ENCODE measurements around the gene WDR37.
"Not testable (repeated sequence)": the region's sequence is repeated elsewhere in the genome, so short reads cannot be mapped to it uniquely, and the experiment has no call there.

The WDR37 gene

GRCh38 chr10:1026578-1026977, 29.6 kb upstream of the WDR37 start:
- Histone ChIP-seq H3K36me3 (replicated peaks) (no peaks in the 10 kb centered on the region), H3K4me1 (peaks cover 16% of the 10 kb centered on the region), H3K4me3 (no peak overlapping the region), H3K27me3 (ENCODE audit: low read depth) (no peaks in the 10 kb centered on the region), H3K9me3 (no peaks in the 10 kb centered on the region)
- in situ Hi-C loops (cut with MboI; ENCODE audit: low sequenced_read_pairs) = no loop called here
- no peak for DNase-seq (ENCODE audit: low spot score in 2 of 2)

- in situ Hi-C loops (cut with MboI; ENCODE audit: low sequenced_read_pairs) = no loop called here
These were observed 26.3 kb upstream of the WDR37 start for GRCh38 chr10:1029838-1030237.

GRCh38 chr10:1033601-1034000, 22.6 kb upstream of the WDR37 start:
- in situ Hi-C loops (cut with MboI; ENCODE audit: low sequenced_read_pairs) = no loop called here
- Histone ChIP-seq H3K27me3 (ENCODE audit: low read depth) (no peaks in the 10 kb centered on the region), H3K4me1 (peaks cover 16% of the 10 kb centered on the region), H3K36me3 (replicated peaks) (0 out of 2 replicates have a peak, but pooled peaks cover 8% of the 10 kb centered on the region), H3K4me3 (no peak overlapping the region), H3K9me3 (no peaks in the 10 kb centered on the region)
- no peak for DNase-seq (ENCODE audit: low spot score in 2 of 2)

More at GRCh38 chr10:1029838-1030237, 26.3 kb upstream of the WDR37 start:
- Histone ChIP-seq H3K4me1 (peaks cover 16% of the 10 kb centered on the region), H3K4me3 (no peak overlapping the region), H3K36me3 (replicated peaks) (no peaks in the 10 kb centered on the region), H3K9me3 (no peaks in the 10 kb centered on the region), H3K27me3 (ENCODE audit: low read depth) (no peaks in the 10 kb centered on the region)
- peak; percentile 76 to 88 for DNase-seq (ENCODE audit: low spot score in 2 of 2)

GRCh38 chr10:1034758-1035157, 21.4 kb upstream of the WDR37 start:
- H3K4me3 ChIP-seq = no peak overlapping the region
- no peaks in the 10 kb centered on the region for H3K27me3 ChIP-seq (ENCODE audit: low read depth)
- H3K4me1 ChIP-seq = peaks cover 6% of the 10 kb centered on the region
- in situ Hi-C loops (cut with MboI; ENCODE audit: low sequenced_read_pairs) = no loop called here
- DNase-seq (ENCODE audit: low spot score in 2 of 2) = no peak
- H3K9me3 ChIP-seq = no peaks in the 10 kb centered on the region
- peaks cover 13% of the 10 kb centered on the region for H3K36me3 ChIP-seq (replicated peaks)

GRCh38 chr10:1035201-1035600, 21.0 kb upstream of the WDR37 start:
- H3K27me3 ChIP-seq (ENCODE audit: low read depth) = no peaks in the 10 kb centered on the region
- H3K9me3 ChIP-seq = no peaks in the 10 kb centered on the region
- peaks cover 17% of the 10 kb centered on the region for H3K36me3 ChIP-seq (replicated peaks)
- peaks cover 1% of the 10 kb centered on the region for H3K4me1 ChIP-seq
- no peak for DNase-seq (ENCODE audit: low spot score in 2 of 2)
- no peak overlapping the region for H3K4me3 ChIP-seq
- in situ Hi-C loops (cut with MboI; ENCODE audit: low sequenced_read_pairs) = no loop called here

- Histone ChIP-seq H3K36me3 (replicated peaks) (peaks cover 29% of the 10 kb centered on the region), H3K9me3 (no peaks in the 10 kb centered on the region), H3K4me3 (no peak overlapping the region), H3K27me3 (ENCODE audit: low read depth) (no peaks in the 10 kb centered on the region), H3K4me1 (no peaks in the 10 kb centered on the region)
- in situ Hi-C loops (cut with MboI; ENCODE audit: low sequenced_read_pairs) = no loop called here
- no peak for DNase-seq (ENCODE audit: low spot score in 2 of 2)
These were observed 19.8 kb upstream of the WDR37 start for GRCh38 chr10:1036341-1036791.

GRCh38 chr10:1037098-1037497, 19.1 kb upstream of the WDR37 start:
- Histone ChIP-seq H3K36me3 (replicated peaks) (peaks cover 35% of the 10 kb centered on the region), H3K9me3 (no peaks in the 10 kb centered on the region)
- in situ Hi-C loops (cut with MboI; ENCODE audit: low sequenced_read_pairs) = no loop called here

GRCh38 chr10:1038769-1039168, 17.4 kb upstream of the WDR37 start:
- H3K4me3 ChIP-seq; H3K9me3 ChIP-seq; H3K4me1 ChIP-seq; H3K27me3 ChIP-seq (ENCODE audit: low read depth); DNase-seq (ENCODE audit: low spot score in 2 of 2); in situ Hi-C loops (cut with MboI; ENCODE audit: low sequenced_read_pairs): not testable (repeated sequence)
- peaks cover 51% of the 10 kb centered on the region for H3K36me3 ChIP-seq (replicated peaks)

More at GRCh38 chr10:1037098-1037497, 19.1 kb upstream of the WDR37 start:
- Histone ChIP-seq H3K4me3 (no peak overlapping the region), H3K27me3 (ENCODE audit: low read depth) (no peaks in the 10 kb centered on the region), H3K4me1 (no peaks in the 10 kb centered on the region)
- no peak for DNase-seq (ENCODE audit: low spot score in 2 of 2)

GRCh38 chr10:1040133-1040532, 16.1 kb upstream of the WDR37 start:
- peaks cover 55% of the 10 kb centered on the region for H3K36me3 ChIP-seq (replicated peaks)
- H3K4me1 ChIP-seq = peaks cover 6% of the 10 kb centered on the region; the same call in 1 of the 2 replicates
- no peaks in the 10 kb centered on the region; the same call in 1 of the 2 replicates for H3K9me3 ChIP-seq
- no peaks in the 10 kb centered on the region for H3K27me3 ChIP-seq (ENCODE audit: low read depth)
- in situ Hi-C loops (cut with MboI; ENCODE audit: low sequenced_read_pairs) = no loop called here
- no peak overlapping the region for H3K4me3 ChIP-seq
- DNase-seq (ENCODE audit: low spot score in 2 of 2) = no peak

GRCh38 chr10:1041514-1041913, 14.7 kb upstream of the WDR37 start:
- DNase-seq (ENCODE audit: low spot score in 2 of 2) = no peak
- Histone ChIP-seq H3K4me1 (peaks cover 10% of the 10 kb centered on the region), H3K4me3 (no peak overlapping the region), H3K9me3 (no peaks in the 10 kb centered on the region; the same call in 1 of the 2 replicates), H3K36me3 (replicated peaks) (peaks cover 58% of the 10 kb centered on the region), H3K27me3 (ENCODE audit: low read depth) (no peaks in the 10 kb centered on the region)
- in situ Hi-C loops (cut with MboI; ENCODE audit: low sequenced_read_pairs) = no loop called here

- no peak for DNase-seq (ENCODE audit: low spot score in 2 of 2)
- H3K4me1 ChIP-seq = peaks cover 13% of the 10 kb centered on the region
- H3K27me3 ChIP-seq (ENCODE audit: low read depth) = no peaks in the 10 kb centered on the region
- no peaks in the 10 kb centered on the region; the same call in 1 of the 2 replicates for H3K9me3 ChIP-seq
- H3K36me3 ChIP-seq (replicated peaks) = peaks cover 51% of the 10 kb centered on the region
- in situ Hi-C loops (cut with MboI; ENCODE audit: low sequenced_read_pairs) = no loop called here
- no peak overlapping the region for H3K4me3 ChIP-seq
These were observed 12.6 kb upstream of the WDR37 start for GRCh38 chr10:1043532-1043995.

- H3K36me3 ChIP-seq (replicated peaks) = peaks cover 51% of the 10 kb centered on the region
- H3K9me3 ChIP-seq = no peaks in the 10 kb centered on the region; the same call in 1 of the 2 replicates
These were observed 12.0 kb upstream of the WDR37 start for GRCh38 chr10:1044146-1044545.

GRCh38 chr10:1044964-1045363, 11.2 kb upstream of the WDR37 start:
- Histone ChIP-seq H3K4me1 (peaks cover 13% of the 10 kb centered on the region), H3K27me3 (ENCODE audit: low read depth) (no peaks in the 10 kb centered on the region), H3K9me3 (no peaks in the 10 kb centered on the region; the same call in 1 of the 2 replicates), H3K4me3 (no peak overlapping the region), H3K36me3 (replicated peaks) (peaks cover 43% of the 10 kb centered on the region)
- in situ Hi-C loops (cut with MboI; ENCODE audit: low sequenced_read_pairs) = no loop called here
- DNase-seq (ENCODE audit: low spot score in 2 of 2) = no peak

More at GRCh38 chr10:1044146-1044545, 12.0 kb upstream of the WDR37 start:
- no peak for DNase-seq (ENCODE audit: low spot score in 2 of 2)
- Histone ChIP-seq H3K4me3 (no peak overlapping the region), H3K4me1 (peaks cover 13% of the 10 kb centered on the region), H3K27me3 (ENCODE audit: low read depth) (no peaks in the 10 kb centered on the region)
- in situ Hi-C loops (cut with MboI; ENCODE audit: low sequenced_read_pairs) = no loop called here

GRCh38 chr10:1045415-1045814, 10.8 kb upstream of the WDR37 start:
- in situ Hi-C loops (cut with MboI; ENCODE audit: low sequenced_read_pairs) = no loop called here
- peaks cover 13% of the 10 kb centered on the region for H3K4me1 ChIP-seq
- no peaks in the 10 kb centered on the region for H3K27me3 ChIP-seq (ENCODE audit: low read depth)
- H3K36me3 ChIP-seq (replicated peaks) = peaks cover 39% of the 10 kb centered on the region
- DNase-seq (ENCODE audit: low spot score in 2 of 2) = no peak
- no peaks in the 10 kb centered on the region; the same call in 1 of the 2 replicates for H3K9me3 ChIP-seq
- H3K4me3 ChIP-seq = no peak overlapping the region

- peak in 1 of 2 experiments; percentile 68 for DNase-seq (ENCODE audit: low spot score in 2 of 2)
- H3K4me1 ChIP-seq = peaks cover 31% of the 10 kb centered on the region
- H3K9me3 ChIP-seq = no peaks in the 10 kb centered on the region; the same call in 1 of the 2 replicates
- H3K27me3 ChIP-seq (ENCODE audit: low read depth) = no peaks in the 10 kb centered on the region
- H3K36me3 ChIP-seq (replicated peaks) = peaks cover 23% of the 10 kb centered on the region
- in situ Hi-C loops (cut with MboI; ENCODE audit: low sequenced_read_pairs) = no loop called here
- peak overlapping the region; percentile 80 for H3K4me3 ChIP-seq
These were observed 8.2 kb upstream of the WDR37 start for GRCh38 chr10:1047937-1048336.

Data from HAP-1 (cell line).